ENCODE results near the gene GRAP.

DNA sequence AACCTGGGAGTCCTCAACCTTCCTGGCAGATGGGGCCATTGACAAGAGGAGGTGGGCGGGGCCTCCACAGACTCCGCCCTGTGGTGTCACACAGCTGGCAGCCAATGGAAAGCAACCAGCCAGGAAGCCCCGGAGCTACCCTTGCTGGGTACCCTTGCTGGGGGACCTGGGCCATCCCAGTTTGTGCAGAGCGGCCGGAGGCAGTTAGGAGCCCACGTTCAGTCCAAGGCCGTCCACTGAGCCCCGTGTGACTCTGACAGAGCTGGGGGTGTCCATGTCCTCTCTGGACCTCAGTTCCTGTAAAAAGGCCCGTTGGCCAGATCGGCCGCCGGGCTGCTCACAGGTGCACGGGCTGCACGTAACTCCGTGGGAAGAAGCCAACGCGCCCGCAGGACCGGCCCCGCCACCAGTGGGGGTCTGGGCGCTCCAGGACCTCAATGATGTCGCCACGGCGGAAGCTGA is 25.1 kb downstream of the GRAP start:
- TF ChIP-seq POLR2AphosphoS5 (IDR thresholded peaks at IDR 0.05; ENCODE audit: borderline replicate concordance, low read depth, low read length) = no peak
- TF ChIP-seq EZH2 (IDR thresholded peaks at IDR 0.05) = no peak
- no peak for TF ChIP-seq FOXP2 (optimal IDR thresholded peaks at IDR 0.05; ENCODE audit: control extremely low read depth, extremely low read length, insufficient read depth)

Measured in SK-N-MC (cell line).